ENCODE results near the gene KLHL11.
A peak's percentile ranks its signal among the peaks of the same experiment; 100 is the strongest.
"Not testable (repeated sequence)": the region's sequence is repeated elsewhere in the genome, so short reads cannot be mapped to it uniquely, and the experiment has no call there.

Gene KLHL11

DNA sequence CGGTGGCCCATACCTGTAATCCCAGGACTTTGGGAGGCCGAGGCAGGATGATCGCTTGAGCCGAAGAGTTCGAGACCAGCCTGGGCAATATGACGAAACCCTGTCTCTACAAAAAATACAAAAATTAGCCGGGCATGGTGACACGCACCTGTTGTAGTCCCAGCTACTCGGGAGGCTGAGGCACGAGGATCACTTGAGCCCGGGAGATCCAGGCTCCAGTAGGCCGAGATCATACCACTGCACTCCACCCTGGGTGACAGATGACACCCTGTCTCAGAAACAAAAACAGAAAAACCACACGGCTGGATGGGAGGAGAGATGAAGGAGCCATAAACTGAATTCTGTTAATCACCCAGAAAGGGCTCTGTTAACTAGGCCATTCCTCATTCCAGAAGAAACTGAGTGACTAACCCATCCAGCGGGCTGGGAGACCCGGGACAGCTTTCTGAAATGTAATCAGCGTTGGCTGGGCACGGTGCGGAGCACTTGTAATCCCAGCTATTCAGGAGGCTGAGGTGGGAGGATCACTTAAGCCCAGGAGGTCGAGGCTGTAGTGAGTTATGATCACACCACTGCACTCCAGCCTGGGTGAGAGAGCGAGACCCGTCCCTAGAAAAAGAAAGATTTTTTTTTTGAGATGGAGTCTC lies 28.6 kb downstream of the KLHL11 start:
- no peak overlapping the region for H3K27ac Mint-ChIP-seq

GRCh38 chr17:41835800-41836549 lies 29.2 kb downstream of the KLHL11 start, which contains the start of gene NT5C3B:
TSS of gene NT5C3B (minus strand) at chr17:41836232. CDS start at chr17:41836193, 39 bp downstream.
- H3K27me3 Mint-ChIP-seq, result peaks cover 37% of the 10 kb centered on the region
- H3K4me1 Mint-ChIP-seq, result peaks cover 16% of the 10 kb centered on the region
- peak; percentile 64 for DNase-seq
- H3K36me3 Mint-ChIP-seq, result peaks cover 7% of the 10 kb centered on the region
- no peaks in the 10 kb centered on the region for H3K9me3 Mint-ChIP-seq
- H3K27ac Mint-ChIP-seq, result peak within 1 kb of the TSS; percentile 74
- CTCF ChIA-PET, result interaction anchor here (1.3 kb wide), 1 partner anchor 24 kb away, joined by 4 read pairs; the partner anchor contains the start of gene P3H4
- H3K4me3 Mint-ChIP-seq, result peak within 1 kb of the TSS; percentile 78

More for the DNA sequence above, 28.6 kb downstream of the KLHL11 start:
- Mint-ChIP-seq H3K4me3 (peak overlapping the region; percentile 78), H3K27me3 (peaks cover 37% of the 10 kb centered on the region), H3K9me3 (no peaks in the 10 kb centered on the region), H3K4me1 (peaks cover 16% of the 10 kb centered on the region), H3K36me3 (peaks cover 4% of the 10 kb centered on the region)
- CTCF ChIA-PET, result interaction anchor here (1.3 kb wide), 1 partner anchor 25 kb away, joined by 4 read pairs; the partner anchor contains the start of gene P3H4
- DNase-seq, result no peak

- Mint-ChIP-seq H3K4me3 (peak overlapping the region; percentile 78), H3K36me3 (peaks cover 7% of the 10 kb centered on the region), H3K4me1 (peaks cover 16% of the 10 kb centered on the region), H3K9me3 (no peaks in the 10 kb centered on the region), H3K27me3 (peaks cover 34% of the 10 kb centered on the region), H3K27ac (no peak overlapping the region)
- CTCF ChIA-PET, result interaction anchor here (1.3 kb wide), 1 partner anchor 24 kb away, joined by 4 read pairs; the partner anchor contains the start of gene P3H4
- no peak for DNase-seq
Measured at GRCh38 chr17:41835214-41835799, 29.9 kb downstream of the KLHL11 start.

GRCh38 chr17:41829961-41830360 lies 35.3 kb downstream of the KLHL11 start:
- not testable (repeated sequence) for H3K9me3 Mint-ChIP-seq, H3K36me3 Mint-ChIP-seq, DNase-seq, H3K4me1 Mint-ChIP-seq, H3K27ac Mint-ChIP-seq, H3K4me3 Mint-ChIP-seq, H3K27me3 Mint-ChIP-seq
- CTCF ChIA-PET, result interaction anchor here (1.6 kb wide), 1 partner anchor 19 kb away, joined by 5 read pairs; the partner anchor contains the start of gene P3H4

DNA sequence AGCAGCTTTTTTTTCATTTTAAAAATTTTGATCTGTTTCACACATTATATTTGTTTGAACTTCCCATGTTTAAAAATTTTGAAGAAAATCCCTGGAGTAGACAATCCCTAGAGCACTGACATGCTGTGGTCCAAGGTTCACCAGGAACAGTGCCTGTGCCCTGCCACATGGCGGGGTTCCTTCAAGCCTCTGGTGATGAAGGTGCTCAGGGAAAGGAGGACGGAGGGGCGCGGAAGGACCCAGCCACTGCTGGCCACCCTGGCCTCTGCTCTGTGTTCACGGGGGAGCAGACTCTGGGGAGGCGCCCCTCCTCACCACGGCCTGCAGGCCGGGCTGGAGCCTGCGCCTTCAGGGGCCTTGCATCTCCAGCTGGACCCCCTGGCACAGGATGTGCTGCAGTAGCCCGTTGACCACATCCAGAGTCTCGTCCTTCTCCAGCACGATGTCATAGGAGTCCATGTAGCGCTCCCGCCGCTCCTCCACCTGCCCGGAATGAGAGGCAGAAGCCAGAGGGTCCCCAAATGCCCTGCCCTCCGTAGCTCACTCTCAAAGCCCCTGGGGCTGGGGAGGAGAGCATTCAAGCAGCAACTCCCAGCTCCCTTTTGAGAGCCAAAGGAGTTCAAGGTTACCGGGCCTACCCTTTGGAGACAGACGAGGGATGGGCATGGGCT lies 39.9 kb downstream of the KLHL11 start:
- Mint-ChIP-seq H3K4me3 (no peak overlapping the region), H3K36me3 (no peaks in the 10 kb centered on the region), H3K9me3 (no peaks in the 10 kb centered on the region), H3K4me1 (no peaks in the 10 kb centered on the region), H3K27me3 (no peaks in the 10 kb centered on the region), H3K27ac (no peak overlapping the region)
- CTCF ChIA-PET, result no interaction called here
- DNase-seq, result no peak

DNA sequence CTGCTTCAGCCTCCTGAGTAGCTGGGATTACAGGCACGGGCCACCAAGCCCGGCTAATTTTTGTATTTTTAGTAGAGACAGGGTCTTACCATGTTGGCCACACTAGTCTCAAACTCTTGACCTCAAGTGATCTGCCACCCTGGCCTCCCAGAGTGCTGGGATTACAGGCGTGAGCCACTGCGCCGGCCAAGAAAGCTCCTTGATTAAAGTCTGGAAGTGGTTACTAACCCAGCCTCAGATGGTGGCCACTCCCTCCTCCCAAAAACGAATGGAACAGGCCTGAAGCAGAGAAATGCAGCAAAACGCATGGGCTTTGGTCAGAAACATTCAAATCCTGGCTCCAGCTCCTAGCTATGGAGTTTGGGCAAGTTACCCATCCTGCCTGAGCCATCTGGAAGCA lies 41.1 kb downstream of the KLHL11 start:
- Mint-ChIP-seq H3K4me1 (no peaks in the 10 kb centered on the region), H3K27ac (no peak overlapping the region), H3K36me3 (no peaks in the 10 kb centered on the region), H3K4me3 (no peak overlapping the region), H3K27me3 (no peaks in the 10 kb centered on the region), H3K9me3 (no peaks in the 10 kb centered on the region)
- CTCF ChIA-PET, result interaction anchor here (1.3 kb wide), 1 partner anchor 12 kb away, joined by 4 read pairs; the partner anchor contains the start of gene P3H4
- no peak for DNase-seq

DNA sequence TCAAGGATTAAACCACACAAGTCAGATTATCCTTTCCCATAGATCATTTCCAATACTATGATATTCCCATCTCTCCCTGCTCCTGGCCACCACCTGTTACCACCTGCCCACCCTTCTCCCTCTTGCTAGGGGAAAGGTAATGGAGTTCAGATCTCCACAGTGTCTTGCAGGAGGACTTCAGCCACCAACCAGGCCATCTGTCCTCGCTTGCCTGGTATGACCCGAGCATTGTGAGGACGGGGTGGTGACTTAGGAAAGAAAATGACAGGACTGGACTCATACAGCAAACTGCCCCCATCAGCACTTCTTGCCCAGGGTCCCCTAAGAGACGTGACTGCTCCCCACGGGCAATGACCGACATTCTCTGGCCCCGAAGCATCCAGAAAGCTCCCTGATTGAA lies 41.6 kb downstream of the KLHL11 start:
- Mint-ChIP-seq H3K27ac (no peak overlapping the region), H3K27me3 (no peaks in the 10 kb centered on the region), H3K4me1 (no peaks in the 10 kb centered on the region), H3K36me3 (no peaks in the 10 kb centered on the region), H3K9me3 (no peaks in the 10 kb centered on the region), H3K4me3 (no peak overlapping the region)
- DNase-seq, result no peak
- CTCF ChIA-PET, result interaction anchor here (1.3 kb wide), 1 partner anchor 12 kb away, joined by 4 read pairs; the partner anchor contains the start of gene P3H4

DNA sequence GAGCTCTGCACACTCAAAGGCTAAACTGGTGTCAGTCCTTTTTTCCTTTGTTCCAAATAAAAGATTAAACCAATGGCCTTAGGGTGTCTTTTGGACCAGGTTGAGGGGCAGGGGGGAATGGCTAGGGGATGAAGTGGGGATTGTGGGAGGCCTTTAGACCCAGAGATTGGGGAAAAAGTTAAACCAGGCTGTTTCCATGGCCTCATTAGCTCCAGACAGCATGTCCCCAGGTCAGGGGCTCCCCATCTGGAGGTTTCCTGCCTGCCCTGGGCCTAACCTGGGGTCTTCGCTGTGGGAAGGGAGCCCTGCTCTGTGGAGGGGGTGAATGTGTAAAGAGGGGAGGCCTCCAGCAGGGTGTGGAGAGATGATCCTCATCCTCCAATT lies 42.1 kb downstream of the KLHL11 start:
- H3K4me3 Mint-ChIP-seq, result no peak overlapping the region
- no peaks in the 10 kb centered on the region for H3K36me3 Mint-ChIP-seq
- CTCF ChIA-PET, result interaction anchor here (1.3 kb wide), 1 partner anchor 11 kb away, joined by 4 read pairs; the partner anchor contains the start of gene P3H4
- H3K27me3 Mint-ChIP-seq, result no peaks in the 10 kb centered on the region
- H3K9me3 Mint-ChIP-seq, result no peaks in the 10 kb centered on the region
- H3K27ac Mint-ChIP-seq, result no peak overlapping the region
- no peak for DNase-seq
- H3K4me1 Mint-ChIP-seq, result no peaks in the 10 kb centered on the region

DNA sequence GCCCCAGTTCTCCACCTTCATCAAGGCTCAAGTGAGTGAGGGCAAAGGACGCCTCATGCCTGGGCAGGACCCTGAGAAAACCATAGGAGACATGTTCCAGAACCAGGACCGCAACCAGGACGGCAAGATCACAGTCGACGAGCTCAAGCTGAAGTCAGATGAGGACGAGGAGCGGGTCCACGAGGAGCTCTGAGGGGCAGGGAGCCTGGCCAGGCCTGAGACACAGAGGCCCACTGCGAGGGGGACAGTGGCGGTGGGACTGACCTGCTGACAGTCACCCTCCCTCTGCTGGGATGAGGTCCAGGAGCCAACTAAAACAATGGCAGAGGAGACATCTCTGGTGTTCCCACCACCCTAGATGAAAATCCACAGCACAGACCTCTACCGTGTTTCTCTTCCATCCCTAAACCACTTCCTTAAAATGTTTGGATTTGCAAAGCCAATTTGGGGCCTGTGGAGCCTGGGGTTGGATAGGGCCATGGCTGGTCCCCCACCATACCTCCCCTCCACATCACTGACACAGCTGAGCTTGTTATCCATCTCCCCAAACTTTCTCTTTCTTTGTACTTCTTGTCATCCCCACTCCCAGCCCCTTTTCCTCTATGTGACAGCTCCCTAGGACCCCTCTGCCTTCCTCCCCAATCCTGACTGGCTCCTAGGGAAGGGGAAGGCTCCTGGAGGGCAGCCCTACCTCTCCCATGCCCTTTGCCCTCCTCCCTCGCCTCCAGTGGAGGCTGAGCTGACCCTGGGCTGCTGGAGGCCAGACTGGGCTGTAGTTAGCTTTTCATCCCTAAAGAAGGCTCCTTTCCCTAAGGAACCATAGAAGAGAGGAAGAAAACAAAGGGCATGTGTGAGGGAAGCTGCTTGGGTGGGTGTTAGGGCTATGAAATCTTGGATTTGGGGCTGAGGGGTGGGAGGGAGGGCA lies 42.7 kb downstream of the KLHL11 start:
- no peaks in the 10 kb centered on the region for H3K4me1 Mint-ChIP-seq
- H3K9me3 Mint-ChIP-seq, result no peaks in the 10 kb centered on the region
- no peak overlapping the region for H3K27ac Mint-ChIP-seq
- no peak overlapping the region for H3K4me3 Mint-ChIP-seq
- H3K36me3 Mint-ChIP-seq, result no peaks in the 10 kb centered on the region
- no peaks in the 10 kb centered on the region for H3K27me3 Mint-ChIP-seq
- no peak for DNase-seq
- CTCF ChIA-PET, result interaction anchor here (1.3 kb wide), 1 partner anchor 11 kb away, joined by 4 read pairs; the partner anchor contains the start of gene P3H4

- no peaks in the 10 kb centered on the region for H3K27me3 Mint-ChIP-seq
- no peak overlapping the region for H3K4me3 Mint-ChIP-seq
- no peak overlapping the region for H3K27ac Mint-ChIP-seq
- DNase-seq, result no peak
- CTCF ChIA-PET, result interaction anchor here (0.6 kb wide), 1 partner anchor 24 kb away, joined by 3 read pairs; no protein-coding TSS in a partner anchor
- H3K9me3 Mint-ChIP-seq, result no peaks in the 10 kb centered on the region
- H3K4me1 Mint-ChIP-seq, result no peaks in the 10 kb centered on the region
- H3K36me3 Mint-ChIP-seq, result no peaks in the 10 kb centered on the region
Measured at GRCh38 chr17:41821776-41822175, 43.4 kb downstream of the KLHL11 start.

DNA sequence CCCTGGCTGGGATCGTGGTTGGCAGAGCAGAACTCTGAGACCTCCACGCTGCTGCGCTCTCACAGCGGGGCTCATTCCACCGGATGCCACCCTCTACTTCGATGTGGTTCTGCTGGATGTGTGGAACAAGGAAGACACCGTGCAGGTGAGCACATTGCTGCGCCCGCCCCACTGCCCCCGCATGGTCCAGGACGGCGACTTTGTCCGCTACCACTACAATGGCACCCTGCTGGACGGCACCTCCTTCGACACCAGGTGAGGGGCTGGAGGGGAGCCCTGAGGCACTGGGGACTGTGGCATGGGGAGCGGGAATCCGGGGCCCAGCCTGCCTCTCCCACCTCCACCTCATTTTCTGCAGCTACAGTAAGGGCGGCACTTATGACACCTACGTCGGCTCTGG lies 47.2 kb downstream of the KLHL11 start:
- CTCF ChIA-PET, result no interaction called here

DNA sequence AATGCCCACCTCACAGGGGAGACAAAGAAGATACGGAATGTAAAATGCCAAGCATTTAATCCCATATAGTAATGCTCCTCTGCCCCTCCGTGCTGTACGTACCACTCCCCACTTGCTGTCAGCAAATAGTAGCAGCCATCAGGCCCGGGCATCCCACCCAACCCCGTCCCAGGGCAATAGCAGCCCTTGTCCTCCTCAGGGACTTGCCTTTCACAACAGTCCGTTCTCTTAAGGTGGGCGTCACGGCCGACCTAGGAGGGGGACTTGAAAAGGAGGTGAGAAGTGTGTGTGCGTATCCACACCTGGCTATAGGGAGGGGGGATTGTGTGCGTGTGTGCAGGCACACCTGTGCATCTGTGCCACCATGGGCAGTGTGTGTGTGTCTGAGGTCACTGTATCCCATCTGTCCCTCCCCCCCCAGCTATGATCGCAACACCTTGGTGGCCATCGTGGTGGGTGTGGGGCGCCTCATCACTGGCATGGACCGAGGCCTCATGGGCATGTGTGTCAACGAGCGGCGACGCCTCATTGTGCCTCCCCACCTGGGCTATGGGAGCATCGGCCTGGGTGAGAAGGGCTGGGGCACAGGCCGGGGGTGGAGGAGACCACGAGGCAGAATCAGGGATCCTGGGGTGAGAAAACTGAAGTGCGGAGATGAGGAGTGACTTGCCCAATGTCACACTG lies 48.4 kb downstream of the KLHL11 start:
- Mint-ChIP-seq H3K36me3 (no peaks in the 10 kb centered on the region), H3K4me3 (no peak overlapping the region), H3K4me1 (peaks cover 10% of the 10 kb centered on the region), H3K27ac (no peak overlapping the region), H3K9me3 (no peaks in the 10 kb centered on the region), H3K27me3 (peaks cover 22% of the 10 kb centered on the region)
- CTCF ChIA-PET, result interaction anchor here (0.5 kb wide), 1 partner anchor 95 kb away, joined by 3 read pairs; no protein-coding TSS in a partner anchor
- no peak for DNase-seq

More for the DNA sequence above, 47.2 kb downstream of the KLHL11 start:
- no peaks in the 10 kb centered on the region for H3K36me3 Mint-ChIP-seq
- DNase-seq, result no peak
- H3K27me3 Mint-ChIP-seq, result peaks cover 10% of the 10 kb centered on the region
- no peak overlapping the region for H3K4me3 Mint-ChIP-seq
- H3K9me3 Mint-ChIP-seq, result no peaks in the 10 kb centered on the region
- no peak overlapping the region for H3K27ac Mint-ChIP-seq
- peaks cover 3% of the 10 kb centered on the region for H3K4me1 Mint-ChIP-seq

Measured in activated naive CD4-positive, alpha-beta T cell treated with anti-CD3 and anti-CD28 coated beads, Interleukin-2, amount 10 ng/mL, durations not matched to agents 7 days and 5 days (primary cell).